Thyroid gland (tissue), 4 donors: Measurements from ENCODE around the gene CDK8.

Experiments used
- CTCF ChIP-seq, 6 experiments: fragments of 200-600 bp in 3 of 6; fragments of 450-650 bp in 3 of 6; sonication (generic) in 3 of 6; IDR thresholded peaks; one replicate each; pipeline ENCODE4 v1.5.1; 2016 to 2019; ENCODE audit warnings: antibody characterized with exemption in 6 of 6, mild to moderate bottlenecking in 2 of 6, inconsistent platforms in 1 of 6, moderate library complexity in 1 of 6
- POLR2A ChIP-seq, 2 donors: fragments of 450-650 bp; IDR thresholded peaks; one replicate each; pipeline ENCODE4 v1.6.1; 2017; ENCODE audit warnings: antibody characterized with exemption in 2 of 2, mild to moderate bottlenecking in 2 of 2, moderate library complexity in 1 of 2

- TF ChIP-seq POLR2A (IDR thresholded peaks at IDR 0.05), result no peak
- TF ChIP-seq CTCF (IDR thresholded peaks at IDR 0.05), result no peak
These were observed 41.9 kb downstream of the CDK8 start for GRCh38 chr13:26295812-26296211.
